ENCODE data around the gene ANKZF1. TPM values are rescaled to one million over a fixed set of nuclear protein-coding genes. Genes with fewer than 3 reads are reported as not detected.

ANKZF1 gene
- total and polyA plus RNA-seq, 10 of the 15 experiments (the other 5 are each of a cell fraction or from before 2014, with no cell fraction given) = 3.1 to 104 (median 35.0) TPM

- TF ChIP-seq NFYA (IDR thresholded peaks at IDR 0.05; ENCODE audit: borderline replicate concordance, low read depth, low read length) (no peak), SUPT20H (IDR thresholded peaks at IDR 0.05; ENCODE audit: borderline replicate concordance, control insufficient read depth, low read depth, low read length) (no peak), KLF5 (IDR thresholded peaks at IDR 0.05; ENCODE audit: partially characterized antibody) (no peak), TCF3 (IDR thresholded peaks at IDR 0.05; ENCODE audit: borderline replicate concordance, insufficient read depth, low read depth, low read length) (peak; percentile 88; the same call in 1 of the 2 replicates), MXI1 (IDR thresholded peaks at IDR 0.05; ENCODE audit: low read depth, low read length) (peak; percentile 71), HDAC6 (IDR thresholded peaks at IDR 0.05; ENCODE audit: unreplicated experiment) (no peak), GATAD2B (conservative IDR thresholded peaks at IDR 0.05; ENCODE audit: low read depth) (peak; percentile 70), IKZF2 (IDR thresholded peaks at IDR 0.05) (no peak; a peak in 1 of 4 replicates), NFIC (IDR thresholded peaks at IDR 0.05; ENCODE audit: low read depth, low read length) (no peak), HDGF (IDR thresholded peaks at IDR 0.05) (no peak; the same call in 1 of the 2 replicates), CBX5 (IDR thresholded peaks at IDR 0.05; ENCODE audit: low read depth) (no peak), RUNX3 (IDR thresholded peaks at IDR 0.05; ENCODE audit: low read length) (peak; percentile 50; the same call in 1 of the 2 replicates), FOS (IDR thresholded peaks at IDR 0.05; ENCODE audit: borderline replicate concordance, extremely low read depth, insufficient read length) (no peak), RELB (IDR thresholded peaks at IDR 0.05; ENCODE audit: low read depth) (no peak), SIN3A (IDR thresholded peaks at IDR 0.05; ENCODE audit: low read depth, low read length) (peak; percentile 74), ZBTB33 (IDR thresholded peaks at IDR 0.05) (no peak), CREB1 (IDR thresholded peaks at IDR 0.05; ENCODE audit: low read depth) (peak; percentile 96), PAX8 (IDR thresholded peaks at IDR 0.05) (no peak)
- TF ChIP-seq, protein P1, sequence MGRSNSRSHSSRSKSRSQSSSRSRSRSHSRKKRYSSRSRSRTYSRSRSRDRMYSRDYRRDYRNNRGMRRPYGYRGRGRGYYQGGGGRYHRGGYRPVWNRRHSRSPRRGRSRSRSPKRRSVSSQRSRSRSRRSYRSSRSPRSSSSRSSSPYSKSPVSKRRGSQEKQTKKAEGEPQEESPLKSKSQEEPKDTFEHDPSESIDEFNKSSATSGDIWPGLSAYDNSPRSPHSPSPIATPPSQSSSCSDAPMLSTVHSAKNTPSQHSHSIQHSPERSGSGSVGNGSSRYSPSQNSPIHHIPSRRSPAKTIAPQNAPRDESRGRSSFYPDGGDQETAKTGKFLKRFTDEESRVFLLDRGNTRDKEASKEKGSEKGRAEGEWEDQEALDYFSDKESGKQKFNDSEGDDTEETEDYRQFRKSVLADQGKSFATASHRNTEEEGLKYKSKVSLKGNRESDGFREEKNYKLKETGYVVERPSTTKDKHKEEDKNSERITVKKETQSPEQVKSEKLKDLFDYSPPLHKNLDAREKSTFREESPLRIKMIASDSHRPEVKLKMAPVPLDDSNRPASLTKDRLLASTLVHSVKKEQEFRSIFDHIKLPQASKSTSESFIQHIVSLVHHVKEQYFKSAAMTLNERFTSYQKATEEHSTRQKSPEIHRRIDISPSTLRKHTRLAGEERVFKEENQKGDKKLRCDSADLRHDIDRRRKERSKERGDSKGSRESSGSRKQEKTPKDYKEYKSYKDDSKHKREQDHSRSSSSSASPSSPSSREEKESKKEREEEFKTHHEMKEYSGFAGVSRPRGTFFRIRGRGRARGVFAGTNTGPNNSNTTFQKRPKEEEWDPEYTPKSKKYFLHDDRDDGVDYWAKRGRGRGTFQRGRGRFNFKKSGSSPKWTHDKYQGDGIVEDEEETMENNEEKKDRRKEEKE (IDR thresholded peaks at IDR 0.05) = no peak
- TF ChIP-seq, protein P2, sequence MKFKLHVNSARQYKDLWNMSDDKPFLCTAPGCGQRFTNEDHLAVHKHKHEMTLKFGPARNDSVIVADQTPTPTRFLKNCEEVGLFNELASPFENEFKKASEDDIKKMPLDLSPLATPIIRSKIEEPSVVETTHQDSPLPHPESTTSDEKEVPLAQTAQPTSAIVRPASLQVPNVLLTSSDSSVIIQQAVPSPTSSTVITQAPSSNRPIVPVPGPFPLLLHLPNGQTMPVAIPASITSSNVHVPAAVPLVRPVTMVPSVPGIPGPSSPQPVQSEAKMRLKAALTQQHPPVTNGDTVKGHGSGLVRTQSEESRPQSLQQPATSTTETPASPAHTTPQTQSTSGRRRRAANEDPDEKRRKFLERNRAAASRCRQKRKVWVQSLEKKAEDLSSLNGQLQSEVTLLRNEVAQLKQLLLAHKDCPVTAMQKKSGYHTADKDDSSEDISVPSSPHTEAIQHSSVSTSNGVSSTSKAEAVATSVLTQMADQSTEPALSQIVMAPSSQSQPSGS (IDR thresholded peaks at IDR 0.05; ENCODE audit: low read length) = peak; percentile 99
- TF ChIP-seq, protein P3, sequence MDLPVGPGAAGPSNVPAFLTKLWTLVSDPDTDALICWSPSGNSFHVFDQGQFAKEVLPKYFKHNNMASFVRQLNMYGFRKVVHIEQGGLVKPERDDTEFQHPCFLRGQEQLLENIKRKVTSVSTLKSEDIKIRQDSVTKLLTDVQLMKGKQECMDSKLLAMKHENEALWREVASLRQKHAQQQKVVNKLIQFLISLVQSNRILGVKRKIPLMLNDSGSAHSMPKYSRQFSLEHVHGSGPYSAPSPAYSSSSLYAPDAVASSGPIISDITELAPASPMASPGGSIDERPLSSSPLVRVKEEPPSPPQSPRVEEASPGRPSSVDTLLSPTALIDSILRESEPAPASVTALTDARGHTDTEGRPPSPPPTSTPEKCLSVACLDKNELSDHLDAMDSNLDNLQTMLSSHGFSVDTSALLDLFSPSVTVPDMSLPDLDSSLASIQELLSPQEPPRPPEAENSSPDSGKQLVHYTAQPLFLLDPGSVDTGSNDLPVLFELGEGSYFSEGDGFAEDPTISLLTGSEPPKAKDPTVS (IDR thresholded peaks at IDR 0.05; ENCODE audit: low read depth, low read length) = peak; percentile 61; the same call in 1 of the 2 replicates
These were observed 49.7 kb downstream of the ANKZF1 start, which contains the start of gene DNAJB2 (continued) for GRCh38 chr2:219279151-219279915.
